ENCODE measurements around the gene HADHA. TPM values are rescaled to one million over a fixed set of nuclear protein-coding genes. Genes with fewer than 3 reads are reported as not detected.

HADHA gene
- total RNA-seq, 1 experiment from 2014 or later: 101 TPM

GRCh38 chr2:26245810-26246209 lies 1.4 kb upstream of the HADHA start:
- RAD21 ChIA-PET (ENCODE audit: low non-redundant PET in 1 of 2, low total read pairs in 2 of 2, uncharacterized antibody in 2 of 2, unreplicated experiment in 2 of 2): no interaction called here
- BruUV-seq (replicated peaks): no TSS peak
- CTCF ChIA-PET: no interaction called here

More at GRCh38 chr2:26245810-26246209, 1.4 kb upstream of the HADHA start:
- Histone ChIP-seq H3K79me2 (ENCODE audit: insufficient read depth, low read length) (peaks cover 90% of the 10 kb centered on the region), H3K9me3 (ENCODE audit: control insufficient read depth in 1 of 2, insufficient read depth in 1 of 2, low read depth in 1 of 2, low read length in 2 of 2) (no peaks in the 10 kb centered on the region), H3K27me3 (ENCODE audit: insufficient read depth, low read length) (no peaks in the 10 kb centered on the region), H3K4me3 (replicated peaks in 1 of 2; ENCODE audit: low read depth in 1 of 2, low read length in 2 of 2) (peak overlapping the region; percentile 69 to 91), H3K27ac (ENCODE audit: low read depth, low read length) (no peak overlapping the region), H3K36me3 (ENCODE audit: control insufficient read depth in 1 of 2, insufficient read depth in 2 of 2, low read length in 2 of 2) (no peaks in the 10 kb centered on the region), H3K9ac (ENCODE audit: low read length) (peak overlapping the region; percentile 74), H3K9me2 (ENCODE audit: insufficient read depth) (no peaks in the 10 kb centered on the region), H4K20me1 (ENCODE audit: insufficient read depth) (no peaks in the 10 kb centered on the region), H3K4me1 (ENCODE audit: control insufficient read depth in 1 of 2, insufficient read depth in 2 of 2, low read length in 2 of 2) (peaks cover 13 to 35% of the 10 kb centered on the region in 2 experiments; a peak in 3 of 4 replicates), H3K4me2 (ENCODE audit: low read length) (peak overlapping the region; percentile 72), H2AFZ (ENCODE audit: low read depth, low read length, poor library complexity, severe bottlenecking) (no peak overlapping the region)
- intact Hi-C loops (cut with micrococcal nuclease): no loop called here
- DNase-seq (ENCODE audit: low read depth, low spot score) (no peak), ATAC-seq (no peak)
- POLR2A ChIA-PET: interaction anchor here (1.6 to 1.9 kb wide), 2 partner anchors 11 to 107 kb away, joined by 3 to 4 read pairs; no protein-coding TSS in a partner anchor
- TF ChIP-seq CEBPB (IDR thresholded peaks at IDR 0.05; ENCODE audit: low read depth): no peak
- TF ChIP-seq EZH2phosphoT487 (IDR thresholded peaks at IDR 0.05; ENCODE audit: borderline replicate concordance): no peak
- no peak for TF ChIP-seq EZH2 (IDR thresholded peaks at IDR 0.05)
- no peak for TF ChIP-seq ZNF274 (IDR thresholded peaks at IDR 0.05; ENCODE audit: low read depth, low read length)
- no peak for TF ChIP-seq POLR2A (IDR thresholded peaks at IDR 0.05; ENCODE audit: borderline replicate concordance, extremely low read depth, insufficient read depth, insufficient read length)
- no peak for TF ChIP-seq ELF1 (IDR thresholded peaks at IDR 0.05; ENCODE audit: borderline replicate concordance, low read depth)
- TF ChIP-seq EGR1 (IDR thresholded peaks at IDR 0.05; ENCODE audit: low read depth): no peak
- no peak for TF ChIP-seq JUND (IDR thresholded peaks at IDR 0.05)
- TF ChIP-seq CTCF (IDR thresholded peaks at IDR 0.05 in 2 of 3, conservative IDR thresholded peaks at IDR 0.05 in 1 of 3; ENCODE audit: borderline replicate concordance in 1 of 3, insufficient read depth in 1 of 3, low read depth in 2 of 3, low read length in 2 of 3): no peak
- no peak for TF ChIP-seq TCF7L2 (IDR thresholded peaks at IDR 0.05; ENCODE audit: borderline replicate concordance, extremely low read depth, insufficient read depth, insufficient read length)
- TF ChIP-seq SRF (IDR thresholded peaks at IDR 0.05; ENCODE audit: low read depth): no peak
- no peak for TF ChIP-seq RAD21 (IDR thresholded peaks at IDR 0.05; ENCODE audit: low read depth)
- no peak for TF ChIP-seq ZFX (IDR thresholded peaks at IDR 0.05)
- TF ChIP-seq, protein P1, sequence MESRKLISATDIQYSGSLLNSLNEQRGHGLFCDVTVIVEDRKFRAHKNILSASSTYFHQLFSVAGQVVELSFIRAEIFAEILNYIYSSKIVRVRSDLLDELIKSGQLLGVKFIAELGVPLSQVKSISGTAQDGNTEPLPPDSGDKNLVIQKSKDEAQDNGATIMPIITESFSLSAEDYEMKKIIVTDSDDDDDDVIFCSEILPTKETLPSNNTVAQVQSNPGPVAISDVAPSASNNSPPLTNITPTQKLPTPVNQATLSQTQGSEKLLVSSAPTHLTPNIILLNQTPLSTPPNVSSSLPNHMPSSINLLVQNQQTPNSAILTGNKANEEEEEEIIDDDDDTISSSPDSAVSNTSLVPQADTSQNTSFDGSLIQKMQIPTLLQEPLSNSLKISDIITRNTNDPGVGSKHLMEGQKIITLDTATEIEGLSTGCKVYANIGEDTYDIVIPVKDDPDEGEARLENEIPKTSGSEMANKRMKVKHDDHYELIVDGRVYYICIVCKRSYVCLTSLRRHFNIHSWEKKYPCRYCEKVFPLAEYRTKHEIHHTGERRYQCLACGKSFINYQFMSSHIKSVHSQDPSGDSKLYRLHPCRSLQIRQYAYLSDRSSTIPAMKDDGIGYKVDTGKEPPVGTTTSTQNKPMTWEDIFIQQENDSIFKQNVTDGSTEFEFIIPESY (IDR thresholded peaks at IDR 0.05; ENCODE audit: extremely low read depth, insufficient replicate concordance, low read length): no peak
- no peak for TF ChIP-seq MAX (IDR thresholded peaks at IDR 0.05)
- TF ChIP-seq CBX3 (IDR thresholded peaks at IDR 0.05; ENCODE audit: low read depth): no peak

All from HCT116 (cell line).